GM23338 (cell line): ENCODE data around the gene CYP2D6. TPM values are rescaled to one million over a fixed set of nuclear protein-coding genes. Genes with fewer than 3 reads are reported as not detected.

Source experiments
- ATAC-seq: fragments of 200-7000 bp; cut with Tn5 transposase; 3 replicates; pipeline ENCODE4 v1.9.1; 2020
- DNase-seq: peaks from one replicate; pipeline ENCODE4 v3.0.0-alpha.2; 2015; ENCODE audit warnings: low spot score
- H2AFZ ChIP-seq: fragments of 200-600 bp; sonication (generic); 2 replicates; pipeline ENCODE4 v1.8.0; 2016; ENCODE audit warnings: antibody characterized with exemption, mild to moderate bottlenecking, moderate library complexity
- H3F3A ChIP-seq: fragments of 200-600 bp; sonication (generic); replicated peaks from 2 replicates; pipeline ENCODE4 v1.8.0; 2017; ENCODE audit warnings: antibody characterized with exemption, mixed run types, low read depth
- H3K27ac ChIP-seq: fragments of 200-600 bp; sonication (generic); 2 replicates; pipeline ENCODE4 v1.6.1; 2016; ENCODE audit warnings: low read depth
- H3K27me3 ChIP-seq: fragments of 200-600 bp; sonication (generic); 2 replicates; pipeline ENCODE4 v1.8.0; 2016; ENCODE audit warnings: mild to moderate bottlenecking, mixed run types, moderate library complexity; ENCODE audit not compliant: insufficient read depth
- H3K36me3 ChIP-seq: fragments of 200-600 bp; sonication (generic); 2 replicates; pipeline ENCODE4 v1.8.0; 2016; ENCODE audit warnings: mild to moderate bottlenecking; ENCODE audit not compliant: insufficient read depth
- H3K4me1 ChIP-seq: fragments of 200-600 bp; sonication (generic); 2 replicates; pipeline ENCODE4 v1.8.0; 2016; ENCODE audit warnings: mild to moderate bottlenecking, moderate library complexity; ENCODE audit not compliant: insufficient read depth
- H3K4me2 ChIP-seq: fragments of 200-600 bp; sonication (generic); 2 replicates; pipeline ENCODE4 v1.7.1; 2017; ENCODE audit warnings: mixed run types
- H3K4me3 ChIP-seq: fragments of 200-600 bp; sonication (generic); 2 replicates; pipeline ENCODE4 v1.6.1; 2016; ENCODE audit warnings: mixed run types
- H3K79me2 ChIP-seq: fragments of 200-600 bp; sonication (generic); replicated peaks from 2 replicates; pipeline ENCODE4 v1.8.0; 2017; ENCODE audit warnings: mild to moderate bottlenecking; ENCODE audit not compliant: insufficient read depth
- H3K9me2 ChIP-seq: fragments of 200-600 bp; sonication (generic); 2 replicates; pipeline ENCODE4 v1.8.0; 2017; ENCODE audit not compliant: insufficient read depth
- H4K20me1 ChIP-seq: fragments of 200-600 bp; sonication (generic); replicated peaks from 2 replicates; pipeline ENCODE4 v1.8.0; 2017; ENCODE audit warnings: mild to moderate bottlenecking; ENCODE audit not compliant: insufficient read depth
- H3K27ac Mint-ChIP-seq: 2 replicates; pipeline ENCODE4 v1.8.0; 2020; ENCODE audit warnings: inconsistent platforms, mild to moderate bottlenecking, moderate library complexity, mixed read lengths
- H3K27me3 Mint-ChIP-seq: 3 replicates; pipeline ENCODE4 v1.8.0; 2022; ENCODE audit warnings: low read depth, mild to moderate bottlenecking, moderate library complexity, mixed read lengths, inconsistent platforms; ENCODE audit not compliant: insufficient read depth, poor library complexity
- H3K36me3 Mint-ChIP-seq: 3 replicates; pipeline ENCODE4 v1.8.0; 2021; ENCODE audit warnings: low read depth, mild to moderate bottlenecking, inconsistent platforms, moderate library complexity, mixed read lengths
- H3K4me1 Mint-ChIP-seq: 3 replicates; pipeline ENCODE4 v1.8.0; 2020; ENCODE audit warnings: mild to moderate bottlenecking, inconsistent platforms, mixed read lengths
- H3K4me3 Mint-ChIP-seq: 3 replicates; pipeline ENCODE4 v1.8.0; 2021; ENCODE audit warnings: moderate library complexity, mild to moderate bottlenecking, inconsistent platforms, mixed read lengths
- H3K9me3 Mint-ChIP-seq: 3 replicates; pipeline ENCODE4 v1.8.0; 2020; ENCODE audit warnings: moderate library complexity, mild to moderate bottlenecking, inconsistent platforms, mixed read lengths
- CREB1 ChIP-seq: fragments of 250-450 bp; sonication (Bioruptor Pico); IDR thresholded peaks from 2 replicates; pipeline ENCODE4 v1.5.0; 2020; ENCODE audit warnings: low read depth, mild to moderate bottlenecking, moderate library complexity
- EZH2phosphoT487 ChIP-seq: fragments of 200-600 bp; sonication (generic); IDR thresholded peaks from one replicate; pipeline ENCODE4 v1.8.1; 2018; ENCODE audit warnings: antibody characterized with exemption; ENCODE audit not compliant: unreplicated experiment
- JUNB ChIP-seq: IDR thresholded peaks from one replicate; pipeline ENCODE4 v1.6.1; 2016; ENCODE audit warnings: antibody characterized with exemption; ENCODE audit not compliant: unreplicated experiment
- POLR2AphosphoS5 ChIP-seq: IDR thresholded peaks from 2 replicates; pipeline ENCODE4 v1.6.1; 2016; ENCODE audit warnings: antibody characterized with exemption, low read depth
- STAT1 ChIP-seq: IDR thresholded peaks from one replicate; pipeline ENCODE4 v1.6.1; 2016; ENCODE audit warnings: antibody characterized with exemption; ENCODE audit not compliant: unreplicated experiment
- ZNF114 ChIP-seq: fragments of 250-450 bp; sonication (Bioruptor Pico); IDR thresholded peaks from 2 replicates; pipeline ENCODE4 v1.5.0; 2020; ENCODE audit warnings: mild to moderate bottlenecking, moderate library complexity
- polyA plus RNA-seq: library from polyadenylated mRNA; unstranded; fragments of >200 nt; fragmentation: Nextera tagmentation; extraction: Ambion mirVana; gene quantifications from 2 replicates; pipeline ENCODE4 v1.2.1, GENCODE V29; 2016
- total RNA-seq: library from RNA; depleted of rRNA; stranded (reverse); fragments of >200 nt; shearing (Covaris generic); gene quantifications from 2 replicates; pipeline ENCODE4 v1.2.3, GENCODE V29; 2014
- TF ChIP-seq, protein P1 (sequence below): IDR thresholded peaks from 2 replicates; pipeline ENCODE4 v1.6.1; 2016; ENCODE audit warnings: antibody characterized with exemption
- TF ChIP-seq, protein P2 (sequence below): fragments of 250-450 bp; sonication (Bioruptor Pico); IDR thresholded peaks from 2 replicates; pipeline ENCODE4 v1.5.0; 2020; ENCODE audit warnings: mild to moderate bottlenecking, moderate library complexity
- TF ChIP-seq, protein P3 (sequence below), 2 experiments: fragments of 200-600 bp in 1 of 2; sonication (generic) in 1 of 2; conservative IDR thresholded peaks; 2 replicates each; pipeline versions ENCODE4 v1.5.1 to v1.6.1; 2016 to 2017; ENCODE audit warnings: antibody characterized with exemption in 2 of 2, low read depth in 2 of 2, mild to moderate bottlenecking in 2 of 2, moderate library complexity in 1 of 2

The CYP2D6 gene
- total and polyA plus RNA-seq, 2 experiments from 2014 or later, result 1.2 to 1.3 TPM

DNA sequence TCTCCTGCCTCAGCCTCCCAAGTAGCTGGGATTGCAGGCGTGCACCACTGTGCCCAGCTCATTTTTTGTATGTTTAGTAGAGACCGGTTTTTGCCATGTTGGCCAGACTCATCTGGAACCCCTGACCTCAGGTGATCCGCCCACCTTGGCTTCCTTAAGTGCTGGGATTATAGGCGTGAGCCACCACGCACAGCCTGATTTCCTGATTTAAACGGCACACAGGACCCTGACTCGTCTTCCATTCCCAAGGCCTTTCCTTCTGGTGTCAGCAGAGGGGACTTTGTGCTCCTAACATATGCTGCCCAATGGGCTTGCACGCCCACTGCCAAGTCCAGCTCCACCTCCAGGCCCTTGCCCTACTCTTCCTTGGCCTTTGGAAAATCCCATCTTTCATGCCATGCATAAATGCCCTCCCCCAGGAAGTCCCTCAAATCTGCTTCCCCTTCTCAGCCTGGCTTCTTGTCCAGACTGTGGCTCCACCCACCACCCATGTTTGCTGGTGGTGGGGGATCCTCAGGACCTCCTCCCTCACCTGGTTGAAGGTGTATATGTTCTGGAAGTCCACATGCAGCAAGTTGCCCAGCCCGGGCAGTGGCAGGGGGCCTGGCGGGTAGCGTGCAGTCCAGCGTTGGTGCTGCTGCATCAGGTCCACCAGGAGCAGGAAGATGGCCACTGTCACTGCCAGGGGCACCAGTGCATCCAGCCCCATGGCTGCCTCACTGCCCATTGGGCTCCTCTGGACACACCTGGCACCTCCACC lies 23.9 kb upstream of the CYP2D6 start:
- DNase-seq (no peak), ATAC-seq (no peak)
- Histone ChIP-seq H3K27me3 (no peaks in the 10 kb centered on the region), H3F3A (no peaks in the 10 kb centered on the region), H3K79me2 (no peaks in the 10 kb centered on the region), H3K4me3 (no peak overlapping the region), H3K4me1 (no peaks in the 10 kb centered on the region), H4K20me1 (peaks cover 3% of the 10 kb centered on the region), H3K27ac (no peak overlapping the region), H3K9me2 (no peaks in the 10 kb centered on the region), H3K36me3 (no peaks in the 10 kb centered on the region), H3K4me2 (no peak overlapping the region), H2AFZ (no peak overlapping the region)
- H3K36me3 Mint-ChIP-seq, result peaks cover 11% of the 10 kb centered on the region
- no peaks in the 10 kb centered on the region for H3K4me1 Mint-ChIP-seq
- H3K4me3 Mint-ChIP-seq, result no peak overlapping the region
- H3K27me3 Mint-ChIP-seq, result peaks cover 36% of the 10 kb centered on the region
- no peak overlapping the region; the same call in 1 of the 2 replicates for H3K27ac Mint-ChIP-seq
- no peaks in the 10 kb centered on the region for H3K9me3 Mint-ChIP-seq
- TF ChIP-seq CREB1 (CRISPR knock-in tag), result no peak
- TF ChIP-seq EZH2phosphoT487, result no peak
- TF ChIP-seq JUNB, result no peak
- TF ChIP-seq, protein P1, sequence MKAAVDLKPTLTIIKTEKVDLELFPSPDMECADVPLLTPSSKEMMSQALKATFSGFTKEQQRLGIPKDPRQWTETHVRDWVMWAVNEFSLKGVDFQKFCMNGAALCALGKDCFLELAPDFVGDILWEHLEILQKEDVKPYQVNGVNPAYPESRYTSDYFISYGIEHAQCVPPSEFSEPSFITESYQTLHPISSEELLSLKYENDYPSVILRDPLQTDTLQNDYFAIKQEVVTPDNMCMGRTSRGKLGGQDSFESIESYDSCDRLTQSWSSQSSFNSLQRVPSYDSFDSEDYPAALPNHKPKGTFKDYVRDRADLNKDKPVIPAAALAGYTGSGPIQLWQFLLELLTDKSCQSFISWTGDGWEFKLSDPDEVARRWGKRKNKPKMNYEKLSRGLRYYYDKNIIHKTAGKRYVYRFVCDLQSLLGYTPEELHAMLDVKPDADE, result no peak
- TF ChIP-seq, protein P2, sequence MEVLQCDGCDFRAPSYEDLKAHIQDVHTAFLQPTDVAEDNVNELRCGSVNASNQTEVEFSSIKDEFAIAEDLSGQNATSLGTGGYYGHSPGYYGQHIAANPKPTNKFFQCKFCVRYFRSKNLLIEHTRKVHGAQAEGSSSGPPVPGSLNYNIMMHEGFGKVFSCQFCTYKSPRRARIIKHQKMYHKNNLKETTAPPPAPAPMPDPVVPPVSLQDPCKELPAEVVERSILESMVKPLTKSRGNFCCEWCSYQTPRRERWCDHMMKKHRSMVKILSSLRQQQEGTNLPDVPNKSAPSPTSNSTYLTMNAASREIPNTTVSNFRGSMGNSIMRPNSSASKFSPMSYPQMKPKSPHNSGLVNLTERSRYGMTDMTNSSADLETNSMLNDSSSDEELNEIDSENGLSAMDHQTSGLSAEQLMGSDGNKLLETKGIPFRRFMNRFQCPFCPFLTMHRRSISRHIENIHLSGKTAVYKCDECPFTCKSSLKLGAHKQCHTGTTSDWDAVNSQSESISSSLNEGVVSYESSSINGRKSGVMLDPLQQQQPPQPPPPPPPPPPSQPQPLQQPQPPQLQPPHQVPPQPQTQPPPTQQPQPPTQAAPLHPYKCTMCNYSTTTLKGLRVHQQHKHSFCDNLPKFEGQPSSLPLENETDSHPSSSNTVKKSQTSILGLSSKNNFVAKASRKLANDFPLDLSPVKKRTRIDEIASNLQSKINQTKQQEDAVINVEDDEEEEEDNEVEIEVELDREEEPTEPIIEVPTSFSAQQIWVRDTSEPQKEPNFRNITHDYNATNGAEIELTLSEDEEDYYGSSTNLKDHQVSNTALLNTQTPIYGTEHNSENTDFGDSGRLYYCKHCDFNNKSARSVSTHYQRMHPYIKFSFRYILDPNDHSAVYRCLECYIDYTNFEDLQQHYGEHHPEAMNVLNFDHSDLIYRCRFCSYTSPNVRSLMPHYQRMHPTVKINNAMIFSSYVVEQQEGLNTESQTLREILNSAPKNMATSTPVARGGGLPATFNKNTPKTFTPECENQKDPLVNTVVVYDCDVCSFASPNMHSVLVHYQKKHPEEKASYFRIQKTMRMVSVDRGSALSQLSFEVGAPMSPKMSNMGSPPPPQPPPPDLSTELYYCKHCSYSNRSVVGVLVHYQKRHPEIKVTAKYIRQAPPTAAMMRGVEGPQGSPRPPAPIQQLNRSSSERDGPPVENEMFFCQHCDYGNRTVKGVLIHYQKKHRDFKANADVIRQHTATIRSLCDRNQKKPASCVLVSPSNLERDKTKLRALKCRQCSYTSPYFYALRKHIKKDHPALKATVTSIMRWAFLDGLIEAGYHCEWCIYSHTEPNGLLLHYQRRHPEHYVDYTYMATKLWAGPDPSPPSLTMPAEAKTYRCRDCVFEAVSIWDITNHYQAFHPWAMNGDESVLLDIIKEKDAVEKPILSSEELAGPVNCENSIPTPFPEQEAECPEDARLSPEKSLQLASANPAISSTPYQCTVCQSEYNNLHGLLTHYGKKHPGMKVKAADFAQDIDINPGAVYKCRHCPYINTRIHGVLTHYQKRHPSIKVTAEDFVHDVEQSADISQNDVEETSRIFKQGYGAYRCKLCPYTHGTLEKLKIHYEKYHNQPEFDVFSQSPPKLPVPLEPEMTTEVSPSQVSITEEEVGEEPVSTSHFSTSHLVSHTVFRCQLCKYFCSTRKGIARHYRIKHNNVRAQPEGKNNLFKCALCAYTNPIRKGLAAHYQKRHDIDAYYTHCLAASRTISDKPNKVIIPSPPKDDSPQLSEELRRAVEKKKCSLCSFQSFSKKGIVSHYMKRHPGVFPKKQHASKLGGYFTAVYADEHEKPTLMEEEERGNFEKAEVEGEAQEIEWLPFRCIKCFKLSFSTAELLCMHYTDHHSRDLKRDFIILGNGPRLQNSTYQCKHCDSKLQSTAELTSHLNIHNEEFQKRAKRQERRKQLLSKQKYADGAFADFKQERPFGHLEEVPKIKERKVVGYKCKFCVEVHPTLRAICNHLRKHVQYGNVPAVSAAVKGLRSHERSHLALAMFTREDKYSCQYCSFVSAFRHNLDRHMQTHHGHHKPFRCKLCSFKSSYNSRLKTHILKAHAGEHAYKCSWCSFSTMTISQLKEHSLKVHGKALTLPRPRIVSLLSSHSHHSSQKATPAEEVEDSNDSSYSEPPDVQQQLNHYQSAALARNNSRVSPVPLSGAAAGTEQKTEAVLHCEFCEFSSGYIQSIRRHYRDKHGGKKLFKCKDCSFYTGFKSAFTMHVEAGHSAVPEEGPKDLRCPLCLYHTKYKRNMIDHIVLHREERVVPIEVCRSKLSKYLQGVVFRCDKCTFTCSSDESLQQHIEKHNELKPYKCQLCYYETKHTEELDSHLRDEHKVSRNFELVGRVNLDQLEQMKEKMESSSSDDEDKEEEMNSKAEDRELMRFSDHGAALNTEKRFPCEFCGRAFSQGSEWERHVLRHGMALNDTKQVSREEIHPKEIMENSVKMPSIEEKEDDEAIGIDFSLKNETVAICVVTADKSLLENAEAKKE (CRISPR knock-in tag), result no peak
- no peak for TF ChIP-seq STAT1
- TF ChIP-seq, protein P3, sequence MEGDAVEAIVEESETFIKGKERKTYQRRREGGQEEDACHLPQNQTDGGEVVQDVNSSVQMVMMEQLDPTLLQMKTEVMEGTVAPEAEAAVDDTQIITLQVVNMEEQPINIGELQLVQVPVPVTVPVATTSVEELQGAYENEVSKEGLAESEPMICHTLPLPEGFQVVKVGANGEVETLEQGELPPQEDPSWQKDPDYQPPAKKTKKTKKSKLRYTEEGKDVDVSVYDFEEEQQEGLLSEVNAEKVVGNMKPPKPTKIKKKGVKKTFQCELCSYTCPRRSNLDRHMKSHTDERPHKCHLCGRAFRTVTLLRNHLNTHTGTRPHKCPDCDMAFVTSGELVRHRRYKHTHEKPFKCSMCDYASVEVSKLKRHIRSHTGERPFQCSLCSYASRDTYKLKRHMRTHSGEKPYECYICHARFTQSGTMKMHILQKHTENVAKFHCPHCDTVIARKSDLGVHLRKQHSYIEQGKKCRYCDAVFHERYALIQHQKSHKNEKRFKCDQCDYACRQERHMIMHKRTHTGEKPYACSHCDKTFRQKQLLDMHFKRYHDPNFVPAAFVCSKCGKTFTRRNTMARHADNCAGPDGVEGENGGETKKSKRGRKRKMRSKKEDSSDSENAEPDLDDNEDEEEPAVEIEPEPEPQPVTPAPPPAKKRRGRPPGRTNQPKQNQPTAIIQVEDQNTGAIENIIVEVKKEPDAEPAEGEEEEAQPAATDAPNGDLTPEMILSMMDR (conservative IDR thresholded peaks at IDR 0.05; ENCODE audit: low read depth in 2 of 2), result no peak
- TF ChIP-seq ZNF114, result no peak
- no peak for TF ChIP-seq POLR2AphosphoS5
